Hepatocyte (in vitro differentiated cells): ENCODE data around the gene ATP5F1E.

Source experiments
- EZH2 ChIP-seq: fragments of 200-600 bp; sonication (generic); IDR thresholded peaks from 2 replicates; pipeline ENCODE4 v1.6.1; 2016; ENCODE audit warnings: antibody characterized with exemption, mild to moderate bottlenecking, borderline replicate concordance
- TF ChIP-seq, protein P1 (sequence below): fragments of 200-600 bp; sonication (generic); IDR thresholded peaks from 2 replicates; pipeline ENCODE4 v1.5.1; 2016; ENCODE audit warnings: antibody characterized with exemption, mild to moderate bottlenecking; ENCODE audit not compliant: poor library complexity

DNA sequence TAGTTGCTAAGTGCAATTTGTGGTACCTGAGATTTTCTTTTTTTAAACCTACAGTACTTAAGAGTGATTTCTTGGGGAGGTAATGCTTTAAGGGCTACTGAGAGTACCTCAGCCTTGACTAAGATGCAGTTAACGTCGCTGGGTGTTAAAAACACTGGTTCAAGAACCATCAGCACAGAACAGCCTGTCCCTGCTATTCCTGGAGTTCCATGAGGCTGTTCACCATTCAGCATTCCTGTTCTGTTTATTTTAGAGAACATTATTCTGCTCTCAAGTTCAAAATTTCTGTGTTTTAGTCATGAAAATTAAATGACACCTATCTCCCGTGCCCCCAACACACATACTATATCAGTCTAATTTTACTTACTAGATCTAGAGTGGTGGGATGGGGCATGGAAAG lies 12.2 kb upstream of the ATP5F1E start:
- TF ChIP-seq, protein P1, sequence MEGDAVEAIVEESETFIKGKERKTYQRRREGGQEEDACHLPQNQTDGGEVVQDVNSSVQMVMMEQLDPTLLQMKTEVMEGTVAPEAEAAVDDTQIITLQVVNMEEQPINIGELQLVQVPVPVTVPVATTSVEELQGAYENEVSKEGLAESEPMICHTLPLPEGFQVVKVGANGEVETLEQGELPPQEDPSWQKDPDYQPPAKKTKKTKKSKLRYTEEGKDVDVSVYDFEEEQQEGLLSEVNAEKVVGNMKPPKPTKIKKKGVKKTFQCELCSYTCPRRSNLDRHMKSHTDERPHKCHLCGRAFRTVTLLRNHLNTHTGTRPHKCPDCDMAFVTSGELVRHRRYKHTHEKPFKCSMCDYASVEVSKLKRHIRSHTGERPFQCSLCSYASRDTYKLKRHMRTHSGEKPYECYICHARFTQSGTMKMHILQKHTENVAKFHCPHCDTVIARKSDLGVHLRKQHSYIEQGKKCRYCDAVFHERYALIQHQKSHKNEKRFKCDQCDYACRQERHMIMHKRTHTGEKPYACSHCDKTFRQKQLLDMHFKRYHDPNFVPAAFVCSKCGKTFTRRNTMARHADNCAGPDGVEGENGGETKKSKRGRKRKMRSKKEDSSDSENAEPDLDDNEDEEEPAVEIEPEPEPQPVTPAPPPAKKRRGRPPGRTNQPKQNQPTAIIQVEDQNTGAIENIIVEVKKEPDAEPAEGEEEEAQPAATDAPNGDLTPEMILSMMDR, result no peak
- TF ChIP-seq EZH2, result no peak
